ENCODE results near the gene LRRC4B.

LRRC4B gene

GRCh38 chr19:50570997-50571396, 2.8 kb upstream of the LRRC4B start:
- in situ Hi-C loops (cut with HindIII; ENCODE audit: low sequenced_read_pairs), result no loop called here

GRCh38 chr19:50569938-50570540, 1.8 kb upstream of the LRRC4B start:
- in situ Hi-C loops (cut with HindIII; ENCODE audit: low sequenced_read_pairs), result no loop called here

- in situ Hi-C loops (cut with HindIII; ENCODE audit: low sequenced_read_pairs), result no loop called here
These were observed 778 bp upstream of the LRRC4B start for GRCh38 chr19:50568728-50569698.

- in situ Hi-C loops (cut with HindIII; ENCODE audit: low sequenced_read_pairs), result no loop called here
These were observed 988 bp downstream of the LRRC4B start for GRCh38 chr19:50567052-50567841.

- in situ Hi-C loops (cut with HindIII; ENCODE audit: low sequenced_read_pairs), result no loop called here
These were observed 2.0 kb downstream of the LRRC4B start for GRCh38 chr19:50565984-50566903.

GRCh38 chr19:50564229-50565105, 3.8 kb downstream of the LRRC4B start:
- in situ Hi-C loops (cut with HindIII; ENCODE audit: low sequenced_read_pairs), result no loop called here

GRCh38 chr19:50563597-50563996, 4.6 kb downstream of the LRRC4B start:
- in situ Hi-C loops (cut with HindIII; ENCODE audit: low sequenced_read_pairs), result no loop called here

- in situ Hi-C loops (cut with HindIII; ENCODE audit: low sequenced_read_pairs), result no loop called here
These were observed 5.2 kb downstream of the LRRC4B start for GRCh38 chr19:50562996-50563395.

GRCh38 chr19:50562329-50562728, 5.9 kb downstream of the LRRC4B start:
- in situ Hi-C loops (cut with HindIII; ENCODE audit: low sequenced_read_pairs), result no loop called here

- in situ Hi-C loops (cut with HindIII; ENCODE audit: low sequenced_read_pairs), result no loop called here
These were observed 8.6 kb downstream of the LRRC4B start for GRCh38 chr19:50559636-50560035.

GRCh38 chr19:50558449-50558848, 9.8 kb downstream of the LRRC4B start:
- in situ Hi-C loops (cut with HindIII; ENCODE audit: low sequenced_read_pairs), result no loop called here

GRCh38 chr19:50558039-50558438, 10.2 kb downstream of the LRRC4B start:
- in situ Hi-C loops (cut with HindIII; ENCODE audit: low sequenced_read_pairs), result no loop called here

GRCh38 chr19:50557009-50557613, 11.1 kb downstream of the LRRC4B start:
- in situ Hi-C loops (cut with HindIII; ENCODE audit: low sequenced_read_pairs), result no loop called here

- in situ Hi-C loops (cut with HindIII; ENCODE audit: low sequenced_read_pairs), result no loop called here
These were observed 11.8 kb downstream of the LRRC4B start for GRCh38 chr19:50556282-50557008.

GRCh38 chr19:50555450-50556281, 12.6 kb downstream of the LRRC4B start:
- in situ Hi-C loops (cut with HindIII; ENCODE audit: low sequenced_read_pairs), result no loop called here

- in situ Hi-C loops (cut with HindIII; ENCODE audit: low sequenced_read_pairs), result no loop called here
These were observed 13.2 kb downstream of the LRRC4B start for GRCh38 chr19:50555033-50555432.

- in situ Hi-C loops (cut with HindIII; ENCODE audit: low sequenced_read_pairs), result no loop called here
These were observed 14.0 kb downstream of the LRRC4B start for GRCh38 chr19:50554212-50554611.

All from endothelial cell of hepatic sinusoid (primary cell).